BLaER1 treated with 17β-estradiol and CSF1 and Interleukin-3, amounts not matched to agents 10 nM and 100 nM (cell line): ENCODE results near the gene PCED1B.
"Not testable (repeated sequence)": the region's sequence is repeated elsewhere in the genome, so short reads cannot be mapped to it uniquely, and the experiment has no call there.

Source experiments
- H3K27ac ChIP-seq, 11 experiments: shearing (Covaris generic); formaldehyde crosslinking; 2 replicates each; pipeline ENCODE4 v1.8.1; 2022
- H3K27me3 ChIP-seq, 11 experiments: shearing (Covaris generic); formaldehyde crosslinking; 2 replicates each; pipeline ENCODE4 v1.8.1; 2022
- H3K36me3 ChIP-seq, 11 experiments: shearing (Covaris generic); formaldehyde crosslinking; 2 replicates each; pipeline ENCODE4 v1.8.1; 2022
- H3K4me1 ChIP-seq, 10 experiments: shearing (Covaris generic); formaldehyde crosslinking; 2 replicates each; pipeline ENCODE4 v1.8.1; 2022
- H3K4me2 ChIP-seq, 11 experiments: shearing (Covaris generic); formaldehyde crosslinking; 2 replicates each; pipeline ENCODE4 v1.8.1; 2022
- H3K4me3 ChIP-seq, 10 experiments: shearing (Covaris generic); formaldehyde crosslinking; 2 replicates each; pipeline ENCODE4 v1.8.1; 2022
- H3K9ac ChIP-seq, 11 experiments: shearing (Covaris generic); formaldehyde crosslinking; 2 replicates each; pipeline ENCODE4 v1.8.1; 2022
- H3K9me3 ChIP-seq, 11 experiments: shearing (Covaris generic); formaldehyde crosslinking; replicated peaks in 1 of 11; 2 replicates each; pipeline ENCODE4 v1.8.1; 2022
- H4K20me1 ChIP-seq, 11 experiments: shearing (Covaris generic); formaldehyde crosslinking; 2 replicates each; pipeline ENCODE4 v1.8.1; 2022
- Cebpa-rat ChIP-seq, 11 experiments: shearing (Covaris generic); IDR thresholded peaks; 2 replicates each; pipeline ENCODE4 v1.8.1; 2022

PCED1B gene

DNA sequence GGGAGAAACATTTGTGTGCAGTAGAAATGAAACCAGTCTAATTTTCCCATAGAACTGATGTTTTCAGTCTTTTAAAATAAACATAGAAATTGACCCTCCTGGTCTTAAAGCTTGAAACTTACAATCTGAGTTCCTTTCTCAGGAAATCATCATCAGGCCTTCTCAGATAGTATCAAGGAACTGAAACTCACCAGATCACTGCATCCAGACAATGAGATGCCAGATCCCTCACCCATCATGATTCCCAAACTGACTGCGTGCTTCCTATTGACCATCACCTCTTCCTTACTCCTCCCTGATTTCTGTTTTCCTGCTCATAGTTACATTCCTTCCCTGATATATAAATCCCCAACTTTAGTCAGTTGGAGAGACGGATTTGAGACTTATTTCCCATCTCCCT lies 195.3 kb downstream of the PCED1B start:
- Histone ChIP-seq H4K20me1 (no peaks in the 10 kb centered on the region), H3K27ac (peak overlapping the region in 8 of 11 experiments; percentile 8 to 89 (median 82); a peak in 14 of 22 replicates), H3K9ac (peak overlapping the region in 1 of 11 experiments; percentile 6; a peak in 3 of 22 replicates), H3K4me3 (no peak overlapping the region), H3K36me3 (no peaks in the 10 kb centered on the region), H3K27me3 (no peaks in the 10 kb centered on the region), H3K4me1 (peaks cover 9 to 91% (median 57%) of the 10 kb centered on the region in 10 experiments), H3K4me2 (peak overlapping the region; percentile 3 to 92 (median 55); a peak in 18 of 22 replicates), H3K9me3 (no peaks in the 10 kb centered on the region)
- no peak for TF ChIP-seq Cebpa-rat (IDR thresholded peaks at IDR 0.05)

GRCh38 chr12:47276253-47276620 lies 196.8 kb downstream of the PCED1B start:
- H3K27me3 ChIP-seq: no peaks in the 10 kb centered on the region
- no peaks in the 10 kb centered on the region for H3K36me3 ChIP-seq
- peak overlapping the region in 4 of 10 experiments; percentile 3 to 26 (median 22); a peak in 4 of 20 replicates for H3K4me3 ChIP-seq
- H3K4me2 ChIP-seq: peak overlapping the region; percentile 53 to 92 (median 77); a peak in 19 of 22 replicates
- H3K9me3 ChIP-seq: no peaks in the 10 kb centered on the region
- no peak for TF ChIP-seq Cebpa-rat (IDR thresholded peaks at IDR 0.05)
- no peaks in the 10 kb centered on the region for H4K20me1 ChIP-seq
- H3K9ac ChIP-seq: peak overlapping the region in 6 of 11 experiments; percentile 49 to 70 (median 64); a peak in 11 of 22 replicates
- peak overlapping the region in 10 of 11 experiments; percentile 57 to 89 (median 78); a peak in 18 of 22 replicates for H3K27ac ChIP-seq
- H3K4me1 ChIP-seq: peaks cover 9 to 93% (median 64%) of the 10 kb centered on the region in 10 experiments

- Histone ChIP-seq H4K20me1 (no peaks in the 10 kb centered on the region), H3K4me1 (peaks cover 9 to 88% (median 63%) of the 10 kb centered on the region in 10 experiments), H3K9me3 (no peaks in the 10 kb centered on the region), H3K9ac (peak overlapping the region in 9 of 11 experiments; percentile 0 to 70 (median 63); a peak in 14 of 22 replicates), H3K36me3 (no peaks in the 10 kb centered on the region), H3K4me3 (peak overlapping the region in 5 of 10 experiments; percentile 18 to 29 (median 26); a peak in 7 of 20 replicates), H3K4me2 (peak overlapping the region; percentile 53 to 92 (median 77)), H3K27ac (peak overlapping the region; percentile 45 to 89 (median 77); a peak in 21 of 22 replicates), H3K27me3 (no peaks in the 10 kb centered on the region)
- TF ChIP-seq Cebpa-rat (IDR thresholded peaks at IDR 0.05): peak; percentile 54 to 95 (median 86); a peak in 16 of 22 replicates
Observed at GRCh38 chr12:47276621-47277309, 197.3 kb downstream of the PCED1B start.

DNA sequence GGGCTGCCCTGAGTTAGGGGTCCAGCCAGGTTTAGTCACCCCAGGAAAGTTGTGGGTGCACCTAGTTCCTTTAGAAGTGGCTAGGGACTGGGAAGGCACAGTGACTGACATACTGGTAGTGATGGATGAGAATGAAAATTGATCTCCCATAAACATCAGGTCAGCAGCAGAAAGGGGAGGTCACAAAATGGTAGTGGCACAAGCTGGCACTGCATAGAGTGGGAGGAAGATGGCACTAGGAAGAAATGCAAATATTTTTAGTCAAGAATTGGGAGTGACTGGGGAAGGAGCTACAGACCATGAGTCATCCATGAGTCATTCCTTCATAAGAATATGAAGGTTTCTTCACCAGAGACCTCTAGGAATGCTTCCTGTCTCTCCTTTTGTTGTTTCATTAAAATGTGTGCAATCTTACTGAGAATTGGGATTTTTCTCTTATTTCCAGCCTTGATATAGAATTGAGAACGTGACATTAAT lies 198.6 kb downstream of the PCED1B start:
- peak overlapping the region in 10 of 11 experiments; percentile 57 to 89 (median 78); a peak in 17 of 22 replicates for H3K27ac ChIP-seq
- peaks cover 9 to 79% (median 63%) of the 10 kb centered on the region in 10 experiments for H3K4me1 ChIP-seq
- no peaks in the 10 kb centered on the region for H3K36me3 ChIP-seq
- peak overlapping the region in 4 of 11 experiments; percentile 63 to 70 (median 68); a peak in 6 of 22 replicates for H3K9ac ChIP-seq
- H3K4me2 ChIP-seq: peak overlapping the region in 9 of 11 experiments; percentile 60 to 92 (median 84); a peak in 17 of 22 replicates
- H3K9me3 ChIP-seq: no peaks in the 10 kb centered on the region; a peak in 1 of 22 replicates
- H3K4me3 ChIP-seq: peak overlapping the region in 2 of 10 experiments; percentile 18 to 29; a peak in 3 of 20 replicates
- H4K20me1 ChIP-seq: no peaks in the 10 kb centered on the region
- no peaks in the 10 kb centered on the region for H3K27me3 ChIP-seq
- no peak for TF ChIP-seq Cebpa-rat (IDR thresholded peaks at IDR 0.05)

GRCh38 chr12:47279758-47280157 lies 200.3 kb downstream of the PCED1B start:
- not testable (repeated sequence) for H3K27ac ChIP-seq, H3K9ac ChIP-seq, H3K9me3 ChIP-seq, H3K4me3 ChIP-seq, H3K27me3 ChIP-seq, H4K20me1 ChIP-seq, H3K36me3 ChIP-seq
- peaks cover 9 to 70% (median 55%) of the 10 kb centered on the region in 10 experiments for H3K4me1 ChIP-seq
- peak in 3 of 11 experiments; percentile 15 to 43 (median 21); a peak in 3 of 22 replicates for TF ChIP-seq Cebpa-rat (IDR thresholded peaks at IDR 0.05)
- peak overlapping the region in 6 of 11 experiments; percentile 17 to 87 (median 72); a peak in 9 of 22 replicates for H3K4me2 ChIP-seq

DNA sequence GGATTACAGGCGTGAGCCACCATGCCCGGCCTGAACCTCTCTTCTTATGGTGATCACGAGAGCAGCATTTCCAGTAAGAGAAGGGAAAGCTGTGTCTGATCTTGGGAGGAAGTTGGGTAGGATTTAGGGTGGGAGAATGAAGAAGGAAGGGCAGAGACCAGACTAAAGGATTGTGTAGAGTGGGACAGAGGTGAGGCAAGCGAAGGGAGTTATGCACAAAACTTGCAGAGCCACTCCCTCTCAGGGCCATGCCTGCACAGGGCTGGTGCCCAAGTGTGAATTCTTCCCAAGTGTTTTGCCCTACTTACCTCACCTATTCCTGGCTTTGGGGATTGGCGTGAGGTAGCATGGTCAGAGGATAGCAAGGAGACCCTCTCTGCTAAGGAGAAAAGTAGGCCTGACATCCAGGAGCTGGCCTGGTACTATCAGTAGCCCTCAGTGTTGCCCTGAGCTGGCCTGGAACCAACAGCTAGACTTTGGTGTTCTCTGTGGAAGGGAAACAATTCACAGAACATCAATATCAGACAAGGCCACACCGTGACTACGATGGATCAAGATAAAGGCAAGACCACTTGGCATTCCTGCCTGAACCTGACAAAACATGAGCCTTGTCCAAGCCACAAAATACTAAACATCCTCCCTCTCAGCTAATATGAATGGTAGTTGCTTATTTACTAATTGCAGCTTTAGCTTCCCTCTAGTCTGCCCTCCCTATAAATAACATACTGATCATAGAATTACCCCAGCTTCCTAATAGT lies 201.3 kb downstream of the PCED1B start:
- peak overlapping the region in 4 of 11 experiments; percentile 61 to 87 (median 84); a peak in 8 of 22 replicates for H3K4me2 ChIP-seq
- H3K9ac ChIP-seq: no peak overlapping the region
- peak overlapping the region in 2 of 11 experiments; percentile 7 to 15; a peak in 3 of 22 replicates for H3K27ac ChIP-seq
- no peak overlapping the region for H3K4me3 ChIP-seq
- no peaks in the 10 kb centered on the region for H3K36me3 ChIP-seq
- no peak for TF ChIP-seq Cebpa-rat (IDR thresholded peaks at IDR 0.05)
- H3K4me1 ChIP-seq: peaks cover 9 to 61% (median 45%) of the 10 kb centered on the region in 10 experiments
- H3K9me3 ChIP-seq: no peaks in the 10 kb centered on the region; a peak in 1 of 22 replicates
- no peaks in the 10 kb centered on the region for H4K20me1 ChIP-seq
- H3K27me3 ChIP-seq: no peaks in the 10 kb centered on the region

DNA sequence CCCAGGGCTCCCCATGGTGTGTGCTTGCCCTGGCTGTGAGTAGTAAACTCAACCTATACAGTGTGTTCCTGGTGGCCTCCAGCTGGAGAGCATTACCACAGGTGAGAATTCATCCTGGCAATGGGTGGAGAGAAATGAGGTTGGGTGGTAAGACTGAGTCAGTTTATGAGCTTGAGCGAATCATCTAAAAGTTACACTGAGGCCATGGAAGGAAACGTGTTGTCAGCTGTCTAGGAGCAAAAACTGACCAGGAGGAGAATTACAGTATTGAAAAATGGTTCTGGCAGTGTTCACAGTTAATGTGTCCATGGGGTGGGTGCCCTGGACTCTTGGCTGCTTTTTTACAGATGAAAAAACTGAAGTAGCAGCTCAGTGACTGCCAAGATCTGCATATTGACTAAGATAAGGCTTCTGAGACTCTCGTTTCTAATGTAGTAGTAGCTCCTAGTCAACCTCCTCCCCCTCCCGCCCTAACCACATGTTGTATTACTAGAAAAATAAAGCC lies 202.3 kb downstream of the PCED1B start:
- H3K4me1 ChIP-seq: peaks cover 6 to 51% (median 35%) of the 10 kb centered on the region in 10 experiments

DNA sequence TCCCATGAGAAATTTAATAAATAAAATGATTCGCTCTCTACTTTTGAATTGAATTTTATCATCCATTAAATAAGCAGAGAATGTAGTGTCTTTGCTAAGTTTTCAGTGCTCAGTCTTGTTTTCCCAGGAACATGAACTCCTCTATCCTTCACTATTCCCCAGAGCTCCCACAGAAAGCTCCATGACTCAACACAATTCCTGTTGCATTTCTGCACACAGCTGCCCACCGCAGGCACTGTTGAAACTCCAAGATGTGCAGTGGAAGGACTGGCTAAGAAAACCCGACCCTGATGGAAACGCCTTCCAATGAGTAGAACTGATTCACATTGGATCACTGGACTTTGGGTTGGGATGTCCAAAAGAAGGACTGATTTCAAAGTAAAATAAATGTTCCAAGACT lies 202.8 kb downstream of the PCED1B start:
- no peaks in the 10 kb centered on the region for H3K27me3 ChIP-seq
- H3K27ac ChIP-seq: no peak overlapping the region
- H3K9ac ChIP-seq: no peak overlapping the region
- peaks cover 1 to 46% (median 30%) of the 10 kb centered on the region in 10 experiments for H3K4me1 ChIP-seq
- H4K20me1 ChIP-seq: no peaks in the 10 kb centered on the region
- no peak overlapping the region for H3K4me2 ChIP-seq
- H3K4me3 ChIP-seq: no peak overlapping the region
- H3K36me3 ChIP-seq: no peaks in the 10 kb centered on the region
- H3K9me3 ChIP-seq: no peaks in the 10 kb centered on the region; a peak in 1 of 22 replicates
- TF ChIP-seq Cebpa-rat (IDR thresholded peaks at IDR 0.05): no peak

More for the DNA sequence above, 202.3 kb downstream of the PCED1B start:
- Histone ChIP-seq H3K4me2 (0 out of 22 replicates have a peak overlapping the region, but pooled peaks of 1 of the 11 experiments have one; percentile 84), H4K20me1 (no peaks in the 10 kb centered on the region), H3K27me3 (no peaks in the 10 kb centered on the region), H3K36me3 (no peaks in the 10 kb centered on the region), H3K9me3 (no peaks in the 10 kb centered on the region; a peak in 1 of 22 replicates), H3K9ac (no peak overlapping the region), H3K27ac (no peak overlapping the region), H3K4me3 (no peak overlapping the region)
- TF ChIP-seq Cebpa-rat (IDR thresholded peaks at IDR 0.05): no peak
